Measurements from ENCODE around the gene UAP1L1. TPM values are rescaled to one million over a fixed set of nuclear protein-coding genes. Genes with fewer than 3 reads are reported as not detected.

Gene UAP1L1
- total RNA-seq, 1 donor, result 36.9 TPM

GRCh38 chr9:137089232-137089947 lies 12.1 kb downstream of the UAP1L1 start:
- Histone ChIP-seq H2AFZ (ENCODE audit: low read length) (no peak overlapping the region), H3K27me3 (ENCODE audit: insufficient read depth, low read length) (no peaks in the 10 kb centered on the region), H3K9me3 (ENCODE audit: low read depth, low read length) (no peaks in the 10 kb centered on the region), H4K20me1 (ENCODE audit: insufficient read depth, low read length) (peaks cover 5% of the 10 kb centered on the region), H3K4me1 (ENCODE audit: insufficient read depth, low read length) (peaks cover 25% of the 10 kb centered on the region), H3K36me3 (ENCODE audit: insufficient read depth, low read length) (peaks cover 23% of the 10 kb centered on the region), H3K4me3 (ENCODE audit: insufficient read depth, low read length) (no peak overlapping the region), H3K4me2 (ENCODE audit: insufficient read depth, low read length) (no peak overlapping the region), H3K79me2 (ENCODE audit: insufficient read depth, low read length) (peaks cover 26% of the 10 kb centered on the region), H3K27ac (ENCODE audit: low read depth, low read length) (no peak overlapping the region)
- no peak for TF ChIP-seq CTCF (IDR thresholded peaks at IDR 0.05; ENCODE audit: extremely low read depth, low read depth, low read length)
- peak; percentile 21 for DNase-seq (ENCODE audit: insufficient read length, low spot score, missing footprints)

GRCh38 chr9:137095664-137096517 lies 18.6 kb downstream of the UAP1L1 start:
- H3K79me2 ChIP-seq (ENCODE audit: insufficient read depth, low read length), result peaks cover 2% of the 10 kb centered on the region
- no peak for TF ChIP-seq CTCF (IDR thresholded peaks at IDR 0.05; ENCODE audit: extremely low read depth, low read depth, low read length)
- H3K27me3 ChIP-seq (ENCODE audit: insufficient read depth, low read length), result no peaks in the 10 kb centered on the region
- peaks cover 4% of the 10 kb centered on the region for H4K20me1 ChIP-seq (ENCODE audit: insufficient read depth, low read length)
- H3K36me3 ChIP-seq (ENCODE audit: insufficient read depth, low read length), result peaks cover 43% of the 10 kb centered on the region
- no peaks in the 10 kb centered on the region for H3K4me1 ChIP-seq (ENCODE audit: insufficient read depth, low read length)
- H3K4me3 ChIP-seq (ENCODE audit: insufficient read depth, low read length), result no peak overlapping the region
- H2AFZ ChIP-seq (ENCODE audit: low read length), result no peak overlapping the region
- H3K4me2 ChIP-seq (ENCODE audit: insufficient read depth, low read length), result no peak overlapping the region
- DNase-seq (ENCODE audit: insufficient read length, low spot score, missing footprints), result peak; percentile 47
- H3K27ac ChIP-seq (ENCODE audit: low read depth, low read length), result no peak overlapping the region
- H3K9me3 ChIP-seq (ENCODE audit: low read depth, low read length), result no peaks in the 10 kb centered on the region

- peak; percentile 36 for DNase-seq (ENCODE audit: insufficient read length, low spot score, missing footprints)
These were observed 19.6 kb downstream of the UAP1L1 start for GRCh38 chr9:137096785-137097546.

More at GRCh38 chr9:137096785-137097546, 19.6 kb downstream of the UAP1L1 start:
- Histone ChIP-seq H3K4me2 (ENCODE audit: insufficient read depth, low read length) (no peak overlapping the region), H3K27ac (ENCODE audit: low read depth, low read length) (no peak overlapping the region), H3K4me3 (ENCODE audit: insufficient read depth, low read length) (no peak overlapping the region), H3K9me3 (ENCODE audit: low read depth, low read length) (no peaks in the 10 kb centered on the region), H2AFZ (ENCODE audit: low read length) (no peak overlapping the region), H3K36me3 (ENCODE audit: insufficient read depth, low read length) (peaks cover 49% of the 10 kb centered on the region), H3K27me3 (ENCODE audit: insufficient read depth, low read length) (no peaks in the 10 kb centered on the region), H3K4me1 (ENCODE audit: insufficient read depth, low read length) (no peaks in the 10 kb centered on the region), H4K20me1 (ENCODE audit: insufficient read depth, low read length) (peaks cover 2% of the 10 kb centered on the region), H3K79me2 (ENCODE audit: insufficient read depth, low read length) (no peaks in the 10 kb centered on the region)
- TF ChIP-seq CTCF (IDR thresholded peaks at IDR 0.05; ENCODE audit: extremely low read depth, low read depth, low read length), result no peak

All from osteoblast (primary cell).